Vagina (tissue), 2 donors: ENCODE measurements around the gene C13orf46. TPM values are rescaled to one million over a fixed set of nuclear protein-coding genes. Genes with fewer than 3 reads are reported as not detected.

Experiments used
- DNase-seq, 2 donors: peaks; one replicate each; pipeline ENCODE4 v3.0.0-alpha.2; 2017; ENCODE audit errors: extremely low spot score in 2 of 2
- H3K27ac ChIP-seq: fragments of 200-600 bp; sonication (generic); one replicate; pipeline ENCODE4 v1.5.1; 2019
- H3K27me3 ChIP-seq: fragments of 200-600 bp; sonication (generic); one replicate; pipeline ENCODE4 v1.5.1; 2019
- H3K36me3 ChIP-seq, 2 donors: fragments of 200-600 bp; sonication (generic); one replicate each; pipeline ENCODE4 v1.5.1; 2017 to 2019
- H3K4me1 ChIP-seq: fragments of 200-600 bp; sonication (generic); one replicate; pipeline ENCODE4 v1.5.1; 2019
- H3K4me3 ChIP-seq, 2 donors: fragments of 200-600 bp; sonication (generic); 1 replicate in 1 of 2; 2 replicates in 1 of 2; pipeline ENCODE4 v1.5.1; 2016 to 2019
- H3K9me3 ChIP-seq: fragments of 200-600 bp; sonication (generic); one replicate; pipeline ENCODE4 v1.5.1; 2019
- POLR2A ChIP-seq, 2 donors: fragments of 450-650 bp; IDR thresholded peaks; one replicate each; pipeline ENCODE4 v1.6.1; 2017; ENCODE audit warnings: antibody characterized with exemption in 2 of 2, mild to moderate bottlenecking in 2 of 2, moderate library complexity in 2 of 2
- POLR2AphosphoS5 ChIP-seq, 2 donors: sonication (generic); formaldehyde crosslinking; IDR thresholded peaks; one replicate each; pipeline ENCODE4 v1.9.0; 2017; ENCODE audit warnings: antibody characterized with exemption in 2 of 2, mild to moderate bottlenecking in 2 of 2, low read depth in 1 of 2; ENCODE audit not compliant: insufficient read depth in 1 of 2
- intact Hi-C: fragments of 100-400 bp; cut with DNase I; formaldehyde crosslinking; loops from one replicate; pipeline ENCODE4 v1.15.1; 2023
- total RNA-seq: library from RNA; depleted of rRNA; stranded (reverse); fragments of >200 nt; gene quantifications from one replicate; pipeline ENCODE4 v1.2.3, GENCODE V29; 2016
- TF ChIP-seq, protein P1 (sequence below), 3 experiments: fragments of 450-650 bp in 2 of 3; fragments of 200-600 bp in 1 of 3; sonication (generic) in 1 of 3; IDR thresholded peaks; one replicate each; pipeline ENCODE4 v1.5.1; 2017 to 2019; ENCODE audit warnings: antibody characterized with exemption in 3 of 3, mild to moderate bottlenecking in 2 of 3, moderate library complexity in 2 of 3

The C13orf46 gene
- total RNA-seq, 1 donor from 2014 or later: not detected

DNA sequence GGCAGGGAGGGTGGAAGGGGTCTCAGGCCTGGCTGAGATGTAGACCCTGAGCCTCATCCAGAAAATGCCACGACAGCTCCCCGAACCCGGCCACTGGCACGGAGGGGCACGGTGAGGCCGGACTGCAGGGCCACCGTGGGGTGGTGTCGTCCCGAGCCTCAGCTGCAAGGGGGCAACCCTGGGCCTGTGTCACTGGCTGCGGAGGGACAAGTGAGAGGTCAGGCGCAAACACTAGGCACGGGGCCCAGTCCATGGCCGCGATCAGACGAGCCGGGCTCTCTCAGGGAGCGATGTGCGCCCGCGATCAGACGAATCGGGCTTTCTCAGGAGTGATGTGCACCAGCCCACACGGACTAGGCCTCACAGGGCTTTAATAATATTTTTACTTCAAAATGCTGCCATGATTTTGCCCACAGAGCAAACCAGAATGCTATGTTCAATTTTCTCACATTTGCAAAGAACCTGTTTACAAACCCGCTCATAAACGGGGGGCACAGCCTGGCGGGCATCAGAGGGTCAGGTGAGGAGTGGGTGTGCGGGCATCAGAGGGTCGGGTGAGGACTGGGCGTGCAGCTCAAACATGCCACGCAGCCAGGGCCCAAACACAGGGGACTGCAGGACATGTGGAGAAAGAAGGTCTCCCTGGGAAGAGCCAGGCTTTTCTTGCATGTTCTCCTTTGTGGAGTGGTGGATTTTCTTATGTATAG, 42.6 kb upstream of the C13orf46 start:
- H3K27ac ChIP-seq: peak overlapping the region; percentile 66
- H3K9me3 ChIP-seq: no peaks in the 10 kb centered on the region
- no peak for DNase-seq
- peaks cover 0 to 39% of the 10 kb centered on the region in 2 donors for H3K36me3 ChIP-seq
- peaks cover 7% of the 10 kb centered on the region for H3K4me1 ChIP-seq
- no peaks in the 10 kb centered on the region for H3K27me3 ChIP-seq
- intact Hi-C loops: loop anchor here (5.0 kb wide), 1 partner anchor 116 kb away; the partner anchor contains the start of gene RASA3
- TF ChIP-seq POLR2AphosphoS5 (IDR thresholded peaks at IDR 0.05; ENCODE audit: insufficient read depth in 1 of 2, low read depth in 1 of 2): no peak
- TF ChIP-seq POLR2A (IDR thresholded peaks at IDR 0.05): no peak
- TF ChIP-seq, protein P1, sequence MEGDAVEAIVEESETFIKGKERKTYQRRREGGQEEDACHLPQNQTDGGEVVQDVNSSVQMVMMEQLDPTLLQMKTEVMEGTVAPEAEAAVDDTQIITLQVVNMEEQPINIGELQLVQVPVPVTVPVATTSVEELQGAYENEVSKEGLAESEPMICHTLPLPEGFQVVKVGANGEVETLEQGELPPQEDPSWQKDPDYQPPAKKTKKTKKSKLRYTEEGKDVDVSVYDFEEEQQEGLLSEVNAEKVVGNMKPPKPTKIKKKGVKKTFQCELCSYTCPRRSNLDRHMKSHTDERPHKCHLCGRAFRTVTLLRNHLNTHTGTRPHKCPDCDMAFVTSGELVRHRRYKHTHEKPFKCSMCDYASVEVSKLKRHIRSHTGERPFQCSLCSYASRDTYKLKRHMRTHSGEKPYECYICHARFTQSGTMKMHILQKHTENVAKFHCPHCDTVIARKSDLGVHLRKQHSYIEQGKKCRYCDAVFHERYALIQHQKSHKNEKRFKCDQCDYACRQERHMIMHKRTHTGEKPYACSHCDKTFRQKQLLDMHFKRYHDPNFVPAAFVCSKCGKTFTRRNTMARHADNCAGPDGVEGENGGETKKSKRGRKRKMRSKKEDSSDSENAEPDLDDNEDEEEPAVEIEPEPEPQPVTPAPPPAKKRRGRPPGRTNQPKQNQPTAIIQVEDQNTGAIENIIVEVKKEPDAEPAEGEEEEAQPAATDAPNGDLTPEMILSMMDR (IDR thresholded peaks at IDR 0.05): no peak
- H3K4me3 ChIP-seq: no peak overlapping the region

DNA sequence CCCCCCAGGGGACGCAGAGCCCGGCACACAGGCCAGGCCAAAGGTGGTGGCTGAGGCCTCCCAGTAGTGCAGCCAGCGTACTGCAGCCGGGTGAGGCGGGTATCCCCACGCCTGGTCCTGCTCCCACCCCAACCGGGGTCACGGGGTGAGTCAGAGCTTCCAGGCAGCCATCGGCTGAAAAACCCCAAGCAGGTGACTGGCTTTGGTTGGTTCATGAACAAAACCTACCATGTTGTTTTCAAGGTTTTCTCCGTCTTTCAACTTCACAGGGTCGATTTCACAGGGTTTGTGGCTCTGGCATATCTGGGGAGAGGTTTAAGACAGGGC, 42.1 kb upstream of the C13orf46 start:
- DNase-seq: no peak
- Histone ChIP-seq H3K36me3 (peaks cover 0 to 38% of the 10 kb centered on the region in 2 donors), H3K27me3 (no peaks in the 10 kb centered on the region), H3K9me3 (no peaks in the 10 kb centered on the region), H3K4me1 (peaks cover 7% of the 10 kb centered on the region), H3K27ac (peak overlapping the region; percentile 66), H3K4me3 (no peak overlapping the region)
- intact Hi-C loops: loop anchor here (5.0 kb wide), 1 partner anchor 116 kb away; the partner anchor contains the start of gene RASA3
- TF ChIP-seq POLR2A (IDR thresholded peaks at IDR 0.05): no peak
- TF ChIP-seq POLR2AphosphoS5 (IDR thresholded peaks at IDR 0.05; ENCODE audit: insufficient read depth in 1 of 2, low read depth in 1 of 2): no peak
- TF ChIP-seq, protein P1 (IDR thresholded peaks at IDR 0.05): no peak

DNA sequence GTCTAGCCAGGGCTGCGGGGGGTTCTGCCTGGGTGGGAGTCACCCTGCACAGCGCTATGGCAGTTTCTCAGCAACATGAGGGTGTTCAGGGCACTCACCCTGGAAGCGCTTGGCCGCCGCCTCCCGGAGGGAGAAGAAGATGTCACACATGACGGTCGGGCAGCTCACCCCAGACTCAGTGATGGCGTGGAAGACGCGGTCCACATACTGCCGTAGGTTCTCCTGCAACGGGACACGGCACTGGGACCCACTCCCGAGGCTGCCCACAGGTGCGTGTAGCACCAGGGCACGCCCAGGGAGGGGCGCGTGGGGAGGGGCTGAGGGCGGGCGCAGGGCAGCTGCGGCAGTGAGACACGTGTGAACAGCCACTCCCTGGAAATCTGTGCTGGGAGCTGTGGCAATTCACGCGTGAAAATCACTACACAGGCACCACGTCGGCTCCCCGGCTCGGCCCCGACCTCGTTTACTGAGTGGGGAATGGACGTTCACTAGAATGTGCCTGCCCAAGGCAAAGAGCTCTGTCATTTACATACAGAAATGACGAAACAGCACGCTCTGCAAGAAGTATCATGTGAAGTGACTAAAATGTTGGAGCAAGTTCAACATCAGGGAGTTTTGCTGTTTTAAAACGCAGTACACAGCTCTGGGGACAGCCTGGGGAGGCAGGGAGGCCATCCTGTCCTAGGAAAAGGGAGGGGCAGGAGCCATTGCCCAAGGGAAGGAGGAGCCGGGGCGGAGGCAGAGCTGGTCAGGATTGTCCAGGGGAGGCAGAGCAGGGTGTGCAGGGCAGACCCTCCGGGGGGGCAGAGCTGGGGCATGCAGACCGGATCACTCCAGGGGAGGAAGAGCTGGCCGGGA, 41.5 kb upstream of the C13orf46 start:
- Histone ChIP-seq H3K36me3 (peaks cover 0 to 35% of the 10 kb centered on the region in 2 donors), H3K9me3 (no peaks in the 10 kb centered on the region), H3K4me3 (no peak overlapping the region), H3K27ac (peak overlapping the region; percentile 76), H3K4me1 (peaks cover 7% of the 10 kb centered on the region), H3K27me3 (no peaks in the 10 kb centered on the region)
- intact Hi-C loops: loop anchor here (5.0 kb wide), 1 partner anchor 117 kb away; the partner anchor contains the start of gene RASA3
- DNase-seq: no peak
- TF ChIP-seq POLR2AphosphoS5 (IDR thresholded peaks at IDR 0.05; ENCODE audit: insufficient read depth in 1 of 2, low read depth in 1 of 2) (peak; percentile 74 to 82), POLR2A (IDR thresholded peaks at IDR 0.05) (peak in 1 of 2 donors; percentile 9)
- TF ChIP-seq, protein P1 (IDR thresholded peaks at IDR 0.05): no peak

DNA sequence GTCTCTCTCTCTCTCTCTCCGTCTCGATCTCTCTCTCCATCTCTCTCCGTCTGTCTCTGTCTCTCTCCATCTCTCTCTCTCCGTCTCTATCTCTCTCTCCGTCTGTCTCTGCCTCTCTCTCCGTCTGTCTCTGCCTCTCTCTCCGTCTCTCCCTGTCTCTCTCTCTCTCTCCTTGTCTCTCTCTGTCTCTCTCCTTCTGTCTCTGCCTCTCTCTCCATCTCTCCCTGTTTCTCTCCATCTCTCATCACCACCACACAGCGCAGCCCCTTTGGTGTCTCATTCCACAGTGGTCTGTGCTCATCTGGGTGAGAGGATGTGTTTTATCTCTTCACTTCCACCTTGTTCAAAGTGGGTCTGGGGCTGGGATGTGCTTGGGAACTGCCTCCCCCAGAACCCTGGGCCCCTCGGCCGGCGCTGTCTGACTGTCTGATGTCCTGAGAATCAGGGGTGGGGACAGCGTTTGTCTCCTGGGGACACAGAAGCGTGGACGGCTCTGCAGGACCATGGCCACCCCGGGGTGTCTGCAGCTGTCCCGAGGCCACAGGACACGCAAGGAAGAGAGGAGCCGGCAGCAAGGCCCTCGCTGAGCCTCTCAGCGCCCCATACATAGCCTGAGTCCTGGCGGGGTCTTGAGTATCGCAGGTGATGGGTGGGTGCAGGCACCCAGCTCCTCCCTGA, 40.2 kb upstream of the C13orf46 start:
- intact Hi-C loops: no loop called here
- H3K4me1 ChIP-seq: peaks cover 7% of the 10 kb centered on the region
- H3K27me3 ChIP-seq: no peaks in the 10 kb centered on the region
- no peak for DNase-seq
- no peak for TF ChIP-seq POLR2A (IDR thresholded peaks at IDR 0.05)
- H3K9me3 ChIP-seq: no peaks in the 10 kb centered on the region
- H3K27ac ChIP-seq: peak overlapping the region; percentile 76
- H3K4me3 ChIP-seq: no peak overlapping the region
- H3K36me3 ChIP-seq: peaks cover 0 to 46% of the 10 kb centered on the region in 2 donors

DNA sequence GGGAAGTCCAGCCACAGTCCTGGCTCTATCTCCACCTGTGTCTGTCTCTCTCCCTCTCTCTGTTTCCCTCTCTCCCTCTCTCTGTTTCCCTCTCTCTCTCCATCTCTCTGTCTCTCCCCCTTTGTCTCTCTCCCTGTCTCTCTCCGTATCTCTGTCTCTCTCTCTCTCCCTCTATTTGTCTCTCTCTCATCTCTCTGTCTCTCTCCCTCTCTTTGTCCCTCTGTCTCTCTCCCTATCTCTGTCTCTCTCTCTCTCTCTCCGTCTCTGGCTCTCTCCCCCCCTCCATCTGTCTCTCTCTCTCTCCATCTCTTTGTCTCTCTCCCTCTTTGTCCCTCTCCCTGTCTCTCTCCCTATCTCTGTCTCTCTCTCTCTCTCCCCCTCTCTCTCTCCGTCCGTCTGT, 39.5 kb upstream of the C13orf46 start:
- intact Hi-C loops: no loop called here
- Histone ChIP-seq H3K9me3 (no peaks in the 10 kb centered on the region), H3K4me1 (peaks cover 7% of the 10 kb centered on the region), H3K4me3 (no peak overlapping the region), H3K36me3 (peaks cover 0 to 50% of the 10 kb centered on the region in 2 donors), H3K27me3 (no peaks in the 10 kb centered on the region), H3K27ac (no peak overlapping the region)
- TF ChIP-seq, protein P1 (IDR thresholded peaks at IDR 0.05): no peak
- no peak for TF ChIP-seq POLR2AphosphoS5 (IDR thresholded peaks at IDR 0.05; ENCODE audit: insufficient read depth in 1 of 2, low read depth in 1 of 2)
- no peak for TF ChIP-seq POLR2A (IDR thresholded peaks at IDR 0.05)
- DNase-seq: no peak
